ENCODE measurements around the gene CDH18.

The CDH18 gene

GRCh38 chr5:19866090-19866450, 121.9 kb downstream of the CDH18 start:
- Mint-ChIP-seq H3K27me3 (ENCODE audit: low read depth) (no peaks in the 10 kb centered on the region), H3K9me3 (no peaks in the 10 kb centered on the region), H3K4me1 (no peaks in the 10 kb centered on the region), H3K4me3 (no peak overlapping the region), H3K27ac (no peak overlapping the region), H3K36me3 (ENCODE audit: low read depth) (no peaks in the 10 kb centered on the region)
- no peak for TF ChIP-seq CTCF (IDR thresholded peaks at IDR 0.05; ENCODE audit: unreplicated experiment in 3 of 3)

DNA sequence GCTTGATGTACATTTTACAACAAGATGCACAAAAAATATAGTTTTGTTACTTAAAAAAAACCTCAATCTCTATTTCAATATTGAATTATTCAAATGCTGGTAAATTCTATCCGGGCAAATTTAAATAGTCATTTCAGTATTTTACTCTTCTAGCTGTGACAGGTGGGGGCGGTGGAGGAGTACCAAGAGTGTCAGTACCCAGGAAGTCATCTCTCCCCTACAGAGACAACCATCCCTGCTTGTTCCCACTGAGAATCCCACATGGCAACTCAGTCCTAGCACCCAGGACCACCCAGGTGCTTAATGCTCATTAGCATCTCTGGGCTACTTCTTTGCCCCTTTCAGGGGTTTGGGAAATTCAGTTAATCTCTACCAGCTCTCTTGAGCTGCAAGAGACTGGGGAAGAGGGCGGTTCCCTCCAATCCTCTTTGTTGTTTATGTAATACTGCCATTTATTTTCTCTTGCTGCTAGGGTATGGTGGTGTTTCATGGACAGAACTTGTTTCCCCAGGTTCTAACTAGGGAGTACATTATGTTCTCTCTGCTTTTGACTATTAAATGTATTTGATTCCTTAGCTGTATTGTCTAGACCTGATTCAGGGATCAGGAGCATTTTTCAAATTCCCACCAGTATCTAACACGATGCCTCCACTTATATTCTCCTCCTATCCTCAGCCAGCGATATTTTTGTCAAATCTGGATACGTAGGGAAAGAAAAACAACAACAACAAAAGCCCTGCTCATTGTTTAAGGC, 122.5 kb downstream of the CDH18 start:
- Mint-ChIP-seq H3K27ac (no peak overlapping the region), H3K27me3 (ENCODE audit: low read depth) (no peaks in the 10 kb centered on the region), H3K9me3 (no peaks in the 10 kb centered on the region), H3K4me3 (no peak overlapping the region), H3K4me1 (no peaks in the 10 kb centered on the region), H3K36me3 (ENCODE audit: low read depth) (no peaks in the 10 kb centered on the region)
- TF ChIP-seq CTCF (IDR thresholded peaks at IDR 0.05; ENCODE audit: unreplicated experiment in 3 of 3), result no peak

DNA sequence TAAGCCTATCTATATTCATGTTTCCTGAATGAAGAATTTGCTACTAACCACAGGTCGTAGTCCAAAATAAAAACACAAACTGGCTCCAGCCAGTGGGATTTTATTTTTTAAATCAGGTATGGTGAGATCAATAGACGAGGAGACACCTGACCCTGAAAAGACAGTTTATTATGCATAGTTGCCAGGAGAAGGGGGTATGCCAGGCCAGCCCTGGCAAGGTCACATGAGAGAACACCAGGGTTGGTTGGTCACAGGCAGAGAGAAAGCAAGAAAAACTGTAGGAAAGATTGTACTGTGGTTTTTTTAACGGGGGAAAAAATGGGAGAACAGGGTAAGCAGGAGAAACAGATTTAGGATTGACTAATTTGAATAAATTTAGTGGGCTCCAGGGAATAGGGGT, 125.3 kb downstream of the CDH18 start:
- no peak overlapping the region for H3K4me3 Mint-ChIP-seq
- no peaks in the 10 kb centered on the region for H3K36me3 Mint-ChIP-seq (ENCODE audit: low read depth)
- no peaks in the 10 kb centered on the region for H3K9me3 Mint-ChIP-seq

GRCh38 chr5:19859020-19859419, 129.0 kb downstream of the CDH18 start:
- Mint-ChIP-seq H3K9me3 (no peaks in the 10 kb centered on the region), H3K36me3 (ENCODE audit: low read depth) (no peaks in the 10 kb centered on the region), H3K4me3 (no peak overlapping the region), H3K27ac (no peak overlapping the region), H3K27me3 (ENCODE audit: low read depth) (no peaks in the 10 kb centered on the region), H3K4me1 (no peaks in the 10 kb centered on the region)
- no peak for TF ChIP-seq CTCF (IDR thresholded peaks at IDR 0.05; ENCODE audit: unreplicated experiment in 3 of 3)

More for the DNA sequence above, 125.3 kb downstream of the CDH18 start:
- Mint-ChIP-seq H3K27me3 (ENCODE audit: low read depth) (no peaks in the 10 kb centered on the region), H3K27ac (no peak overlapping the region), H3K4me1 (no peaks in the 10 kb centered on the region)
- TF ChIP-seq CTCF (IDR thresholded peaks at IDR 0.05; ENCODE audit: unreplicated experiment in 3 of 3), result no peak

GRCh38 chr5:19855931-19856330, 132.1 kb downstream of the CDH18 start:
- H3K36me3 Mint-ChIP-seq (ENCODE audit: low read depth), result no peaks in the 10 kb centered on the region
- H3K27me3 Mint-ChIP-seq (ENCODE audit: low read depth), result no peaks in the 10 kb centered on the region
- H3K4me1 Mint-ChIP-seq, result no peaks in the 10 kb centered on the region
- no peak overlapping the region for H3K27ac Mint-ChIP-seq
- H3K9me3 Mint-ChIP-seq, result no peaks in the 10 kb centered on the region
- H3K4me3 Mint-ChIP-seq, result no peak overlapping the region
- no peak for TF ChIP-seq CTCF (IDR thresholded peaks at IDR 0.05; ENCODE audit: unreplicated experiment in 3 of 3)

- H3K27me3 Mint-ChIP-seq (ENCODE audit: low read depth), result no peaks in the 10 kb centered on the region
- no peaks in the 10 kb centered on the region for H3K36me3 Mint-ChIP-seq (ENCODE audit: low read depth)
- no peaks in the 10 kb centered on the region for H3K9me3 Mint-ChIP-seq
- H3K27ac Mint-ChIP-seq, result no peak overlapping the region
- no peaks in the 10 kb centered on the region for H3K4me1 Mint-ChIP-seq
- no peak for TF ChIP-seq CTCF (IDR thresholded peaks at IDR 0.05; ENCODE audit: unreplicated experiment in 3 of 3)
- no peak overlapping the region for H3K4me3 Mint-ChIP-seq
Measured at GRCh38 chr5:19855453-19855852, 132.5 kb downstream of the CDH18 start.

All from nephron (organoid).